Cardiac fibroblast (primary cell): ENCODE measurements around the gene PTPN9.

Source experiments
- DNase-seq, 2 donors: peaks; one replicate each; pipeline versions ENCODE4 v3.0.0 to v3.0.0-alpha.2; 2010; ENCODE audit warnings: low read depth in 2 of 2
- H3K4me3 ChIP-seq, 2 donors: replicated peaks in 1 of 2; 1 replicate in 1 of 2; 2 replicates in 1 of 2; pipeline ENCODE4 v1.5.1; 2011; ENCODE audit warnings: low read depth in 2 of 2, low read length in 2 of 2, mild to moderate bottlenecking in 2 of 2, moderate library complexity in 1 of 2
- CTCF ChIP-seq: IDR thresholded peaks from one replicate; pipeline ENCODE4 v1.5.1; 2011; ENCODE audit warnings: low read depth, mild to moderate bottlenecking, low read length, inconsistent platforms

The PTPN9 gene

GRCh38 chr15:75578948-75579920 is at the start of gene PTPN9:
PTPN9 (minus strand) TSS chr15:75579315; CDS start chr15:75578776, 539 bp downstream.
- peak; percentile 72 to 82 for DNase-seq
- peak; percentile 33 for TF ChIP-seq CTCF
- H3K4me3 ChIP-seq = peak within 1 kb of the TSS; percentile 76 to 79

- peak within 1 kb of the TSS; percentile 83 to 90 for H3K4me3 ChIP-seq
- peak; percentile 92 to 94 for DNase-seq
- TF ChIP-seq CTCF = no peak
These were observed 46.6 kb upstream of the PTPN9 start, which contains the start of gene SNUPN for GRCh38 chr15:75625542-75626347. SNUPN (minus strand) TSS chr15:75625725; CDS start chr15:75621051, 4,674 bp downstream.

- DNase-seq = no peak
- H3K4me3 ChIP-seq = no peak overlapping the region
- no peak for TF ChIP-seq CTCF
These were observed 43.4 kb upstream of the PTPN9 start for GRCh38 chr15:75622505-75622904.

GRCh38 chr15:75620841-75621391 is 41.8 kb upstream of the PTPN9 start:
- peak; percentile 94 to 97 for DNase-seq
- H3K4me3 ChIP-seq = peak overlapping the region; percentile 3 to 33
- TF ChIP-seq CTCF = peak; percentile 48

- TF ChIP-seq CTCF = no peak
- H3K4me3 ChIP-seq = peak overlapping the region; percentile 3 to 33
- DNase-seq = peak; percentile 62 to 90
These were observed 41.1 kb upstream of the PTPN9 start for GRCh38 chr15:75620058-75620820.

- no peak for DNase-seq
- TF ChIP-seq CTCF = no peak
- H3K4me3 ChIP-seq = no peak overlapping the region
These were observed 37.7 kb upstream of the PTPN9 start for GRCh38 chr15:75616766-75617165.
